NCI-H524 treated with DMSO at 0.1 percent for 48 hours (cell line): ENCODE measurements around the gene PGS1.

ENCODE experiments used
- DNase-seq: peaks from one replicate; lab custom pipeline; 2025; lab: John Stamatoyannopoulos, UW

The PGS1 gene

DNA sequence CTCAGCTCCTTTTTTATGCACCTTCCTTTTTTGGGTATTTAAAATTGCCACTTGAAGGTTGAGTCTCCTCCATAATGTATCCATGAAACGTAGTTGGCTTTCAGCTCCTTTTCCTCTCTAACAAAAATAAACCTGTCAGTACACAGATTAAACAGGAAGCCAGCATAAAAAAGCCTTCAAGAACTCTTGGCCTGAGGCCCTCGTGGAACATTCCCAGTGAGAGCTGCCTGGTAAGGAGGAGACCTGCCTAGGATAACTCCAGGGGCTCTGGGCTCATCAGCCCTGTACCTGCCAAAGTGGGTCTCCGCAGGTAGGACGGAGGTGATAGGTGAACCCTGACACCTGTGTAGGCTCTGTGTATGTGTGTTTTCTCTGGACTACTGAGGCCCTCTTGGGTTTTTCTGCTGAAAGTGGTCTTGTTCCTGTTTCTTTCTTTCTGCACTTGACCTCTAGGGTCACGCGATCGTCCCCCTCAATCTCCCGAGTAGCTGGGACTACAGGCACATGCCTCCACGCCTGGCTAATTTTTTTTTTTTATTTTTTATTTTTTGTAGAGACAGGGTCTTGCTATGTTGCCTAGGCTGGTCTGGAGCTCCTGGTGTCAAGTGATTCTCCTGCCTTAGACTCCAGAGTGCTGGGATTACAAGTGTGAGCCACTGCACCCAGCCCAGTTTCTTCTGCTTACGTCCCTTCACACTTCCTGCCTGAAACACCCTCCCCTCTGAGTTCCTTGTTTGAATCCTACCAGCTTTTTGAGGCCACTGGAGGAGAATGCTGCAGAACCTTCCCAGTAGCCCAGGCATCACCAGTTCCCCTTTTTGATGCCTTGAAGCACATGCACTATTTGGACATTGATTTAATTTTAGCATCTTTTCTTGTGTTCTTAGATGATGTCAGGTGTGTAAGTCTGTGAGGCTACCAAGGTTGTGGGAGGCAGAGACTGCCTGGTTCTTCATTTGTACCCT lies 9.8 kb downstream of the PGS1 start:
- DNase-seq: no peak

DNA sequence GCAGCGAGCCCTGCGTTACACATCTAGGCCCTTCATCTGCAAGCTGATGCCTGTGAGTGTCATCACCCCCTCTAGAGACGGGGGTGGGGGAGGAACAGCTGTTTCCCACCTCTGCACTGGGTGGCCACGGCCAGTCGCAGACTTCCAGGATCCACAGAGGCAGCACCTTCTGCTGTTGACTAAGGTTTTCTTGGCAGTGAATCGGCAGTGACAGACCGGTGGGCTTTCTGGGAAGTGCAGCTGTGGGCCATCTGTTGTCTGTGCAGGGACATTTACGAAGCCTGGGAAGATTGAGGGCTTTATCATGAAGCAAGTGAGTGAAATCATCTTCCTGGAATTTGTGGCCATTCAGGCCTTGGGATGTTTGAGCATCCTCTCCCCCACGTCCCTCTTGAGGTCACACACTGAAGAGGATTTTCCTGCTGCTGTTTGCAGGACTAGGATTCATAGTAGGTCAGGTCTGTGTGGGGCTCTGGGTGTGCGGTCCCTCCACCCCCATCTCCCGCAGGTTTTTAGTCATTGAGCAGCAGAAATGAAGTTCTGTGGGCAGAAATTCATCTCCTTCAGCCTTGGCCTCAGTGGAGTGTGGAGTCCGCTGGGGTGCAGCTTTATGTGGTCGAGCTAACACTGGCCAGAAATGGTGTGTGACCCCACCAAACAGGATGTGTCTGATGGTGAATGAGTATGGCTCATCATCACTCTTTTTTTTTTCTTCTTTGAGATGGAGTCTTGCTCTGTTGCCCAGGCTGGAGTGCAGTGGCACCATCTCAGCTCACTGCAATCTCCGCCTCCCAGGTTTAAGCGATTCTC lies 12.0 kb downstream of the PGS1 start:
- peak; percentile 97 for DNase-seq

DNA sequence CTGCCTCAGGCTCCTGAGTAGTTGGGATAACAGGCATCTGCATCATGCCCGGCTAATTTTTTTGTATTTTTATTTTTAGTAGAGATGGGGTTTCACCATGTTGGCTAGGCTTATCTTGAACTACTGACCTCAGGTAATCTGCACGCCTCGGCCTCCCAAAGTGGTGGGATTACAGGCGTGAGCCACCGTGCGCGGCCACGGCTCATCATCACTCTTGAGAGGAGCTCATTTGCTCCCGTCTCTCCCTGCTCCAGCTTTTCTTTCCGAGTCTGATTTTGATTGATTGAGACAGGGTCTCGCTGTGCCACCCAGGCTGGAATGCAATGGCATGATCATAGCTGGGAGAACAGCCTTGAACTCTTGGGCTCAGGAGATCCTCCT lies 12.6 kb downstream of the PGS1 start:
- no peak for DNase-seq

DNA sequence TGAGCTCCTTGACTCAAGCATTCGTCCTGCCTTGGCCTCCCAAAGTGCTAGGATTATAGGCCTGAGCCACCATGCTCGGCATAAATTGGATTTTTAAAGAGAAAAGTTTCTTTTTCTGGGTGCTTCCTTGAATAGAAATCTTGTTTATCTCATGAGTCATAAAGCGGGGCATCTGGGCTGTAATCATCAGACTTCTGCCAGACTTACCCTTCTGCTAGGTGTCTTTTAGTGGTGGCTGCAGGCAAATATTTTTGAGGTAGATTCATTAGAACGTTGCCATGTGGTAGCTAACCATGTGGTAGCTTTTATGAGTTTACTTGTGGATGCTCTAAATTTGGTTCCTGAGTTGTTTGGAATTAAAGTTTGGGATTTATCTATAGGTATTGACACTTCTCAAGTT lies 13.4 kb downstream of the PGS1 start:
- no peak for DNase-seq

DNA sequence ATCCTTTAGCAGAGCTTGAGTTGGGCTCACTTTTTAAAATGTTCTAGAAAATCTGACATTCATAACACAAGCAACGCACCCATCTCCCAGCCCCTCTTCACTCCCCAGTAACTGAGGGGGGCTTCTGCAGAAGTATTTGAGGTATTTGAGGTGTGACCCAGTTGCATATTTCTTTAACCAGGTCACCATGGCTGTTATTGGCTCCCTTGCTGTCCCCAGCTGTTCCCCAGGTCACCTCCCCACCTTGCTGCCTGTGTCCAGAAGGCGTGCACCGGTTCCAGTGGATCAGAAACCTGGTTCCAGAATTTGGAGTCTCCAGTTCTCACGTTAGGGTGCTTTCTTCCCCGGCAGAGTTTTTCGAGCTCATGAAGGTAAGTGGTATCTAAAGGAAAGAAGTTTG lies 13.8 kb downstream of the PGS1 start:
- DNase-seq: no peak

DNA sequence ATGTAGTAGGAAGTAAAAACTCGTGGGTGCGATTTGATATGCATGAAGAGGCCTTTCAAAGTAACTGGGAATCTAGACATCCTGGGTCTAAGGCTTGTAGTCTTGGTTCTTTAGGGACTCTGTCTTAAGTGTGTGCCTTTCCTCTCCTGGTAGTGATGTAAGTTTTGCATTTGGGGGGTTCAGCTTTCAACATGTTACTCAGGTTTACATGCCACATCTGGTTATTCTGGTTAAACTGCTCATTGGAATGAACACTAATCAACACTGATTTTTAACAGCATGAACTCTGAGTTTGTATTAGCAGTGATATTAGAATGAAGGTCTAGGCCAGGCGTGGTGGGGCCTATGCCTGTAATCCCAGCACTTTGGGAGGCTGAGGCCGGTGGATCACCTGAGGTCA lies 15.1 kb downstream of the PGS1 start:
- no peak for DNase-seq

DNA sequence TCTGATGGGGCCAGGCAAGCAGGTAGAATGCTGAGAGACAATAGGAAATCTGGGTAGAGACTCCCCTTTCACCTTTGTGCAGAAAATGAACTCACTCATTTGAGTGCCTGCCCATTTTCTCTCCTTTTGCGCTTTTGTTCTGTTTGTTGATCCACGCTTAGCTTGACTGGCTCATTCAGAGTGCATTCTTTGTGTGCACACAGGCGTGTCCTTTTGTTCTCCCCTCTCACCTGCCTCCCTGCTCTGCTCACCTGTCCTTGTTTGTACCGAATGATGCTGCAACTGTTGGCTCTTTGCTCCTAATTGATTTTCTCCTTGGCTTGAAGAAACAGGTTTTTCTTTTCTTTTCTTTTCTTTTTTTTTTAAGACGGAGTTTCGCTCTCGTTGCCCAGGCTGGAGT lies 15.8 kb downstream of the PGS1 start:
- DNase-seq: no peak

DNA sequence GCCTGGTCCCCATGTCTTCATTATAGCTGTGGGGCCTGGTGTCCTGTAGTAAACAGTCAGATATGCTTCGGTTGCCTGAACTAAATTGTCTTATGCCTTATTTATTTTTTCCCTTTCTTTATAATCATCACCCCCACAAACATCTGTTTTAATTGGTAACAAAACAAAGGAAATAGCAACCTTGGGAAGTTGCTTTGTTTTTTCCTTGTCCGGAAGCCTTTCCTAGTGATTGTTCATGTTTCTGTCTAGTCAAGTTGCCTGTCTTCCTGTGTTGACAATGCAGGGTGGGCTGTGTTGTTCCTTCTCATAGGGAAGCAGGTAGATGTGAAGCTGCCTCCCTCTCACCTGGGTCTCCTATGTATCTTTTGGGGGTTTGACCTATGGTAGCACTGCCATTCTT lies 16.7 kb downstream of the PGS1 start:
- DNase-seq: no peak

DNA sequence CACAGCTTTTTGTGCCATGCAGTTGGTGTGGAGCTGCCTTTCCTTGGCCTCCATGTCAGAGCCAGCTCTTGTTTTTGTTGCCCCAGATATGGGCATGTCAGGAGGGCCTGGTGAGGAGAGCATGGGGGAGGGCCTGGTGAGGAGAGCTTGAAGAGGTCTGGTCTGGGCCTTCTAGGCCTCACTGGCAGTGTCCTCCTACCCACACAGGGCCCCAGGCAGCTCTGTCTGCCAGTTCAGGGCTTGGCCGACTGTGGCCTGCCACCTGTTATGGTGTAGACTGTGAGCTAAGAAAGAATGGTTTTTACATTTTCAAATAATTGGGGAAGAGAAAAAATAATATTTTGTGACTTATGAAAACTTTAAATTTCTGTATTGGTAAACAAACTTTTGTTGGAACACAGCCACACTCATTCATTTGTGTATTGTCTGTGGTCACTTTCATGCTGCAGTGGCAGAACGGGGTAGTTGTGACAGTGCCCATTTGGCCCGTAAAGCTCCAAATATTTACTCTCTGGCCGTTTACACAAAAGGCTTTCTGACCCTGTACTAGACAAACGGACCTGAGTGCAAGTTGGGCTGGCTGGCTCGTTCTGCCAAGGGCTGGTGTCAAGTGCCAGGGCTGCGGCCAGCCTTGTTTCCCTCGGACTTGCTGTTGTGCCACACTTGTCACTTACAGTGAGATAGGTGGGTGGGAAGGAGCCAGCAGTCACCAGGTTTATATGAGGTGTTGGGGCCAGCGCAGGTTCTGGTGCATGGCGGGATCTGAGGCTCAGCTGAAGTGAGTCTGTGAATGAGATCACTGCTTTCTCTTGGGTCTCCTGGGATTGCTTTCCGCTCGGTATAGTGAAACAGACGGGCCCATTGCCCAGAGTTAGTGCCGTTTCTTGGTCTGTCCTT lies 18.2 kb downstream of the PGS1 start:
- no peak for DNase-seq

DNA sequence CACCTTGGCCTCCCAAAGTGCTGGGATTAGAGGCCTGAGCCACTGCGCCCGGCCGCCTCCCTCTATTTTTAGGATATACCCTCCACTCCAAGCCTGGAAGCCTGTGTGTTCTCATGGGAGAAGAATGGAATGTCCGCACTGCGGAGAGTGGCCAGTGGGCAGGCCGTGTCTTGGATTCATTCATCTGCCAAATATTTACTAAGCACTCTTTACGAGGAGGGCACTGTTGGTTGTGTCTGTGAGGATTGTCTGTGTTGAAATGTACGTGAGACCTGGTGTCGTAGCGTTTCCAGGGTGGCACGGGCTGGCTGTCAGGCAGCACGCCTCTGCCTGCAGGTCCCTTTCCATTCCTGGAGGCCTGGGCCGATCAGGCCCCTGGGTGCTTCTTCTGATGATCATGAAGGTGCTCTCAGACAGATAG lies 19.2 kb downstream of the PGS1 start:
- DNase-seq: no peak

DNA sequence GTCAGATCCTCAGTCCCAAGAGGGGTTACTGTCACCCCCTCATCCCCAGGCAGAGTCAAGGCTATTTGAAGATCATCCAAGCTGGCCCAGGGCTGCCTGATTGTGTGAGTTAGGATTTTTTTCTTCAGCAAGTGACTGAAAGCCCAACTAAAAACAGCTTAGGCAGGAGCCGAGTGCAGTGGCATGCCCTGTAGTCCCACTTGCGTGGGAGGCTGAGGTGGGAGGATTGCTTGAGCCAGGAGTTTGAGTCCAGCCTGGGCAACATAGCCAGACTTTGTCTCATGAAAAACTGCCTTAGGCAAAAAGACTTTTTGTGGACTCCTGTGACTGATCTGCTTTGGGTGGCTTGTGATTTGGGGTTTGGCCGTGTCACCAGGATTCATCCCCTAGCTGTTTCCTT lies 19.9 kb downstream of the PGS1 start:
- no peak for DNase-seq

DNA sequence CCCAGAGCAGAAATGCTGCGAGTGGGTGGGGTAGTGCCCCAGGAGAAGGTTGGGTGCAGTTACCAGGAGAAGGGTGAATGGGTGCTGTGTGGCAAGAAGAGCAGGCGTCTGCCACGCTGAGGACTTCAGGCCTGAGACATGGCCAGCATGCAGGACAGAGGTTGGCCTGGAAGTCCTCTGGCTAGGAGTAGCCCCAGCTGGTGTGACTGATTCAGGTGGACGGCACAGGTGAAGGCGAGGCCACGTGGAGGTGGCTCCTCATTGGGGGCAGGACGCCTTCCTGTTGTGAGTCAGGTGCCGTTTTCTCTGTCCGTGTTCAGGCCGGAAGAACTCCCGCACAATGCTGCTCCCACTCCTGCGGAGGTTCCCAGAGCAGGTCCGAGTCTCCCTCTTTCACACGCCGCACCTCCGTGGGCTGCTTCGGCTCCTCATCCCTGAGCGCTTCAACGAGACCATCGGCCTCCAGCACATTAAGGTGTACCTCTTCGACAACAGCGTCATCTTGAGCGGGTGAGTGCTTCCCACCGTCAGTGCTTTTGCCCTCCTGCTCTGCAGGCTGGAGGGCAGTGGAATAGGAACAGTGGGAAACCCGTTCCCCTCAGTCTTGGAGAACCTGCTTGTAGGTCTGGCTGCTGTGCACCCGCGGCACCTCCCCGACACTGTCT lies 20.7 kb downstream of the PGS1 start:
- no peak for DNase-seq

DNA sequence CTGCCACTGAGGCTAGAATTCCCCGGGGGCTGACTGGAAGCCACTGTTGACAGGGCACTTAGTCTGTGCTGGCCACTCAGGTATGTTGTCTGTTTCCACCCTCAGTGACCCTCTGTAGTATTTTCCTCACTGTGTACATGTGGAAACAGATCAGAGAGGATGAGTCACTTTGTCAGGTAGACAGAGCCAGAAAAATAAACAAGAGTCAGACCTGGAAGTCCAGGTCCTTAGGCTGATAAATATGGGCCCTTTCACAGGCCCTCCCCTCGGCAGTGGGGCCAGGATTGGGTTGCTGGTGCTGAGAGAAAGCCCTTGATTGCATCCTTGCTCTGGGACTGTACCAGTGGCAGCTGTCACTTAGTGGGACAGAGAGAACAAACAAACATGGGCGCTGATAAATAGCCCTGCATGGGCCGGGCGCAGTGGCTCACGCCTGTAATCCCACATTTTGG lies 21.3 kb downstream of the PGS1 start:
- DNase-seq: no peak

DNA sequence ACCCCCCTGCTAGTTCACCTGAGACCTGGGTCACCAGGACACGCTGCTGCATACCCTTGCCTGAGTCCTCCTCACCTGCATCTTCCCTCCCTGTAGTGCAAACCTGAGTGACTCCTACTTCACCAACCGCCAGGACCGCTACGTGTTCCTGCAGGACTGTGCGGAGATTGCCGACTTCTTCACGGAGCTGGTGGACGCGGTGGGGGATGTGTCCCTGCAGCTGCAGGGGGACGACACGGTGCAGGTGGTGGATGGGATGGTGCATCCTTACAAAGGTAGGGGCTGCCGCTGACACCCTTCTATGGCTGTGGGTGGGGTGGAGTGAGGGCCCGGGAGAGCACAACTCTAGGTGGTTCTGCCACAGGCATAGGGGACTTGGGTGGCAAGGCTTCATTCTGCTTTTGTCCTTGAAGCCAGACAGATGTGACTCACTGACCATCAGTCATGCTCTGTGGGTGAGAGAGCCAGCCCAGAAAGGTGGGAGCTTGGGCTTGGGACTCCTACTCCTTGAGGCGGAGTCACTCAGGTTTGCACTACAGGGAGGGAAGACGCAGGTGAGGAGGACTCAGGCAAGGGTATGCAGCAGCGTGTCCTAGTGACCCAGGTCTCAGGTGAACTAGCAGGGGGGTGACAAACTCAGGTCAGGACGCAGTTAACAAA lies 22.3 kb downstream of the PGS1 start:
- DNase-seq: no peak

DNA sequence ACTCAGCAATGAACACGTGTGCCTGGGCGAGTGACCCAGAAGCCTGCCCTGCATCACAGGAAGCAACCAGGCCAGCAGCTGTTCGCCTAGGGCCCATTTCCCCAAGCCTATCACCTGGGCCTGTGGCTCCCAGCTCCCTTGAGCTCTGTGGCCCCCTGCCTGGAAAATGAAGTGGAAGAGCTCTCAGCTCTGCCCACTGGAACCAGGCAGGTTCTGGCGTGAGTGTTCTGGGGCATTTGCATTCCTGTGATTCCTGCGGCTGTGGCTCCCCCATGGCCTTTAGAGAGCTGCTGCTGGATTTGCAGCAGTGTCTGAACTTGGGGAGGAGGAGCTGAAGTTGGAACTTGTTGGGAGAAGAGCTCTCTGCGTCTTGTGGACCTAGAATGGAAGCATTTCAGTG lies 22.8 kb downstream of the PGS1 start:
- no peak for DNase-seq

DNA sequence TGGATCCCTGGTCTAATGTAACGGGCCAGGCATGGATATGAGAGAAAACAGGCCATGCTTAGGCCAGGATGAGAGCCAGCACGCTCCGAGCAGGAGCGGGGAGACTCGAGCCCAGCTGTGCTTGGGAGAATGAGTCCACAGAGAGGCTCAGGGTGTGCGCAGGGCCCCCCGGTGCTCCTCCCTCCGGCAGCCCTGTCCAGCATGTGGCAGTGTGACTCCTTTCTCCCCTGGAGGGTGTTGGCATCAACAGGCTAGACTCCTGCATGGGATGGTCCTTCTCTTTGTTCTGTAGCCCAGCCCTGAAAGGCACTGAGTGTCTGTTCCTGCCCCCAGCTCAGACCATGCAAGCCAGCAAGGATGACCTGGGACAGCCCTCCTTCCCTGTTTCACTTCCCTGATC lies 23.4 kb downstream of the PGS1 start:
- DNase-seq: no peak

DNA sequence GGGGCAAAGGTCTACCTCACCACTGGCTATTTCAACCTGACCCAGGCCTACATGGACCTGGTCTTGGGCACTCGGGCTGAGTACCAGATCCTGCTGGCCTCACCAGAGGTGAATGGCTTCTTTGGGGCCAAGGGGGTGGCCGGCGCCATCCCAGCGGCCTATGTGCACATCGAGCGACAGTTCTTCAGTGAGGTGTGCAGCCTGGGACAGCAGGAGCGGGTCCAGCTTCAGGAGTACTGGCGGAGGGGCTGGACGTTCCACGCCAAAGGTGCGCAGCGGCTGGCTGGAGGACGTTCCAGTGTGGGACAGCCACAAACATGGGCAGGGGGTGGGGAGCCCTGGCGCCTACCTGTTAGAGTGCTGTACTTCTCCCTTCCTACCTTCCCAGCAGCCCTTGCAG lies 25.4 kb downstream of the PGS1 start:
- no peak for DNase-seq

DNA sequence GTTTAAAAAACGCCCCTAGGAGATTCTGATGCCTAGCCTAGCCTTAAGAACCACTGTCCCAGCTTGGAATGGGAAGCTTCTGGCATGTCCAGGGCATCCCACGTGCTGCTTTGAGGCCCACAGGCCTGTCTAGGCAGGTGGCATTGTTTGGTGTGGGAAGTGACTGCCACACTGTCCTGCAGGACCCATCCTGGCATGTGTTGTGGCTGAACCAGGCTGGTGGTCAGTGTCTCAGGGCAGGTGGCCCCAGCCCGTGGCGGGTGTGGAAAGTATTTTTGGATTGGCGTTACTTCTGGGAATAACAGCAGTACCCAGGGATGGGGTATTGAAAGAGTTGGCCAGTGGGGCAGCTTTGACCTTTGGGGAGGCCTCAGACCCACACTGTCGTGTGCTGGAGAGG lies 27.9 kb downstream of the PGS1 start:
- DNase-seq: no peak

DNA sequence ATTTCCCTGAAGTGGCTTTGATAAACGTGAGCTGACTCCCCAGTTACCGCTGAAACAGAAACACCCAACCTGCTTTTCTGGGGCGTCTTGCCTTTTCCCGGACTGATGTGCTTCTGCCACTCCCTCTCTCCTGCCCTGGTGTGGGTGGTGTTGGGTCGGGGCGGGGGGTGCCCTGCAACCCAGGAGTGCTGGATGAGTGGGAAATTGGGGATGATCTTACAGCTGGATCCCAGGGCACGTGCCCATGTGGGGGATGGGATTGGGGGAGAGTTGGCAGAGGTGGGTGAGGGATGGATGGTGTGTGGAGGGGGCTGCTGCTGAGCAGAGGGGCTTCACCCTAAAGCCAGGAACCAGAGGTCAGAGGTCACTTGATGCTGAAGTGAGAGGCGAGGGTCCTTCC lies 28.5 kb downstream of the PGS1 start:
- DNase-seq: no peak

DNA sequence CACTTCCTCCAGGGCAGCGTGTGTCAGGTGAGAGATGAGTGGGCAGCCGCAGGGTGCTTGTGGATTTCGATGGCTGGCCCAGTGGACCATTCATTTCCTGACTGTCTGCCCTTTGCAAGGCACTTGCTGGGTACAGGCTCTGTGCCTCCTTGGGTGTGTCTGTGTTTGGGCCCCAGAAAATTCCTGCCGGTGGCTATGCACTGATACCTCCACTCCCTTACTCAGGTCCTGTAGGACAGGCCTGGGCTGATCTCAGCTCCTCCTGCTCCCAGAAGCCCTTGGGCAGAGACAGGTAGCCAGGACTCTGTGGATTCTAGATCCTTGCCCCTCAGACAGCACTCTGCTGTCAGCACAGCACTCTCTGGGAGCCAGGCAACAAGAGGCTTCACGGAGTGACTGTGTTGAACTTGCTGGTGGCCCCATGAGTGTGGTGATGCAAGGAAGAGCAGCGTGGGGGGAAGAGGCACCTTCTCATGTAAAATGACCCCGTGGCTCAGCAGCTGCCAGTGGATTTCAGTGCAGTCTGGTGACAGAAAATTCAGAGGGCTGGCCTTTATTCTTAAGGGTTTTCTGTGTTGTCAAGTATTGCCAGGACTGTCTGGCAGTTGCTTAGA lies 29.0 kb downstream of the PGS1 start:
- peak; percentile 59 for DNase-seq
